SK-N-SH (cell line): ENCODE data around the gene GTPBP8. TPM values are rescaled to one million over a fixed set of nuclear protein-coding genes. Genes with fewer than 3 reads are reported as not detected.

Source experiments
- CTCF ChIA-PET: fragments of 300-600, 350-600 bp; formaldehyde crosslinking; extraction: SDS; loops from one replicate; lab custom pipeline; 2021; lab: Yijun Ruan, JAX
- POLR2A ChIA-PET: fragments of 350-600 bp; sonication (Branson Sonifier 250); formaldehyde crosslinking; extraction: SDS; loops from one replicate; lab custom pipeline; 2020; ENCODE audit warnings: antibody characterized with exemption, inconsistent platforms; lab: Yijun Ruan, JAX
- DNase-seq: peaks from one replicate; pipeline ENCODE4 v3.0.0; 2012
- H2AFZ ChIP-seq: fragments of 200-600 bp; sonication (generic); 2 replicates; pipeline ENCODE4 v1.8.1; 2016; ENCODE audit warnings: antibody characterized with exemption, mild to moderate bottlenecking, low read depth
- H3F3A ChIP-seq: fragments of 200-600 bp; sonication (generic); replicated peaks from 2 replicates; pipeline ENCODE3; 2016; ENCODE audit warnings: antibody characterized with exemption, mild to moderate bottlenecking; ENCODE audit not compliant: insufficient read depth
- H3K27ac ChIP-seq, 2 experiments: fragments of 200-500 bp in 1 of 2; fragments of 200-600 bp in 1 of 2; sonication (Bioruptor generic) in 1 of 2; sonication (generic), shearing (Covaris generic) in 1 of 2; 2 replicates each; pipeline versions ENCODE4 v1.5.1 to v1.6.1; 2014 to 2016; ENCODE audit warnings: low read depth in 2 of 2, inconsistent platforms in 1 of 2, low read length in 1 of 2, mild to moderate bottlenecking in 1 of 2, mixed read lengths in 1 of 2
- H3K27me3 ChIP-seq: fragments of 200-600 bp; sonication (generic), shearing (Covaris generic); 2 replicates; pipeline ENCODE4 v1.6.1; 2016; ENCODE audit warnings: mixed run types; ENCODE audit not compliant: insufficient read depth
- H3K36me3 ChIP-seq, 2 experiments: fragments of 200-500 bp in 1 of 2; fragments of 200-600 bp in 1 of 2; sonication (Bioruptor generic) in 1 of 2; sonication (generic) in 1 of 2; replicated peaks in 1 of 2; 2 replicates each; pipeline versions ENCODE3 to v1.5.1; 2014 to 2016; ENCODE audit warnings: low read length in 1 of 2, mild to moderate bottlenecking in 1 of 2; ENCODE audit not compliant: insufficient read depth in 2 of 2, control insufficient read depth in 1 of 2
- H3K4me1 ChIP-seq, 2 experiments: fragments of 200-500 bp in 1 of 2; fragments of 200-600 bp in 1 of 2; sonication (Bioruptor generic) in 1 of 2; sonication (generic), shearing (Covaris generic) in 1 of 2; 2 replicates each; pipeline versions ENCODE4 v1.5.1 to v1.6.1; 2014 to 2016; ENCODE audit warnings: low read depth in 1 of 2, low read length in 1 of 2, mixed run types in 1 of 2; ENCODE audit not compliant: insufficient read depth in 2 of 2, control insufficient read depth in 1 of 2
- H3K4me2 ChIP-seq: fragments of 200-600 bp; sonication (generic), shearing (Covaris generic); 2 replicates; pipeline ENCODE4 v1.6.1; 2017; ENCODE audit warnings: mixed run types
- H3K4me3 ChIP-seq, 2 experiments: fragments of 200-500 bp in 1 of 2; fragments of 200-600 bp in 1 of 2; sonication (Bioruptor generic) in 1 of 2; sonication (generic), shearing (Covaris generic) in 1 of 2; 2 replicates each; pipeline versions ENCODE4 v1.5.1 to v1.8.1; 2014 to 2016; ENCODE audit warnings: low read depth in 2 of 2, inconsistent platforms in 1 of 2, low read length in 1 of 2, mild to moderate bottlenecking in 1 of 2, mixed read lengths in 1 of 2, moderate library complexity in 1 of 2
- H3K79me2 ChIP-seq: fragments of 200-600 bp; sonication (generic); 2 replicates; pipeline ENCODE4 v1.8.1; 2017; ENCODE audit warnings: mild to moderate bottlenecking; ENCODE audit not compliant: insufficient read depth
- H3K9ac ChIP-seq: fragments of 200-600 bp; sonication (generic); 2 replicates; pipeline ENCODE4 v1.6.1; 2017; ENCODE audit warnings: mixed run types
- H3K9me2 ChIP-seq: fragments of 200-600 bp; sonication (generic); 2 replicates; pipeline ENCODE4 v1.6.1; 2017; ENCODE audit warnings: mixed run types
- H3K9me3 ChIP-seq: fragments of 200-600 bp; sonication (generic); 2 replicates; pipeline ENCODE4 v1.6.1; 2017; ENCODE audit warnings: mixed run types, mild to moderate bottlenecking, moderate library complexity
- H4K20me1 ChIP-seq: fragments of 200-600 bp; sonication (generic); 2 replicates; pipeline ENCODE4 v1.6.1; 2017; ENCODE audit warnings: mild to moderate bottlenecking, mixed run types; ENCODE audit not compliant: insufficient read depth
- CHD2 ChIP-seq: fragments of 150-350 bp; IDR thresholded peaks from 2 replicates; pipeline ENCODE4 v1.6.1; 2018; ENCODE audit warnings: low read length; ENCODE audit not compliant: partially characterized antibody
- ELF1 ChIP-seq: IDR thresholded peaks from 2 replicates; pipeline ENCODE4 v1.4.0; 2012
- EP300 ChIP-seq, 2 experiments: IDR thresholded peaks; 2 replicates each; pipeline versions ENCODE4 v1.4.0 to v1.6.1; 2012; ENCODE audit warnings: borderline replicate concordance in 1 of 2, low read depth in 1 of 2, low read length in 1 of 2
- EZH2phosphoT487 ChIP-seq: fragments of 200-600 bp; sonication (generic); IDR thresholded peaks from 2 replicates; pipeline ENCODE4 v1.6.1; 2017; ENCODE audit warnings: low read depth, mixed run types, mild to moderate bottlenecking, antibody characterized with exemption, moderate library complexity, borderline replicate concordance
- JUND ChIP-seq: IDR thresholded peaks from 2 replicates; pipeline ENCODE4 v1.4.0; 2012
- MEF2A ChIP-seq: IDR thresholded peaks from 2 replicates; pipeline ENCODE4 v1.4.0; 2012; ENCODE audit warnings: low read depth, borderline replicate concordance
- NFIC ChIP-seq: IDR thresholded peaks from 2 replicates; pipeline ENCODE4 v1.4.0; 2012; ENCODE audit warnings: borderline replicate concordance
- NRF1 ChIP-seq: IDR thresholded peaks from 2 replicates; pipeline ENCODE4 v1.6.1; 2012; ENCODE audit warnings: low read depth, mild to moderate bottlenecking, low read length
- POLR2AphosphoS5 ChIP-seq: IDR thresholded peaks from 2 replicates; pipeline ENCODE4 v1.6.1; 2012; ENCODE audit warnings: low read depth, low read length
- RAD21 ChIP-seq: IDR thresholded peaks from 2 replicates; pipeline ENCODE4 v1.6.1; 2012; ENCODE audit warnings: mild to moderate bottlenecking, low read length
- SIN3A ChIP-seq: IDR thresholded peaks from 2 replicates; pipeline ENCODE4 v1.6.1; 2012; ENCODE audit warnings: low read depth, mild to moderate bottlenecking, low read length, moderate library complexity, borderline replicate concordance
- TAF1 ChIP-seq: IDR thresholded peaks from 2 replicates; pipeline ENCODE4 v1.6.1; 2012; ENCODE audit warnings: low read depth, mild to moderate bottlenecking, low read length, moderate library complexity, borderline replicate concordance
- YY1 ChIP-seq: IDR thresholded peaks from 2 replicates; pipeline ENCODE4 v1.4.0; 2012; ENCODE audit warnings: low read depth, mild to moderate bottlenecking
- WGBS: methylation state at CpG from one replicate; pipeline ENCODE4 v1.1.6; 2017; ENCODE audit warnings: low lambda C conversion rate; 5-methylcytosine and 5-hydroxymethylcytosine counted together
- polyA plus RNA-seq, 3 experiments: library from polyadenylated mRNA; depleted of rRNA; stranded (reverse); fragments of >200 nt; gene quantifications; 2 replicates each; pipeline ENCODE4 v1.2.3, GENCODE V29; 2012
- TF ChIP-seq, protein P1 (sequence below): IDR thresholded peaks from 2 replicates; pipeline ENCODE4 v1.4.0; 2012; ENCODE audit warnings: low read depth, borderline replicate concordance
- TF ChIP-seq, protein P2 (sequence below): fragments of 150-350 bp; IDR thresholded peaks from 2 replicates; pipeline ENCODE4 v1.6.1; 2016; ENCODE audit warnings: mild to moderate bottlenecking, low read depth, low read length

Gene GTPBP8
- polyA plus RNA-seq, 1 of the 3 experiments (the other 2 are of a cell fraction) = 20.1 TPM

- Histone ChIP-seq H3K79me2 (no peaks in the 10 kb centered on the region), H3K36me3 (no peaks in the 10 kb centered on the region), H3K9me2 (no peaks in the 10 kb centered on the region), H3K4me3 (no peak overlapping the region), H3K9me3 (no peaks in the 10 kb centered on the region; the same call in 1 of the 2 replicates), H3K27me3 (no peaks in the 10 kb centered on the region), H4K20me1 (no peaks in the 10 kb centered on the region), H2AFZ (no peak overlapping the region; the same call in 1 of the 2 replicates)
- CTCF ChIA-PET = interaction anchor here (0.6 kb wide), 1 partner anchor 23 kb away, joined by 3 read pairs; no protein-coding TSS in a partner anchor
- POLR2A ChIA-PET = no interaction called here
- TF ChIP-seq POLR2AphosphoS5 (no peak), JUND (no peak), EZH2phosphoT487 (no peak)
- TF ChIP-seq, protein P1, sequence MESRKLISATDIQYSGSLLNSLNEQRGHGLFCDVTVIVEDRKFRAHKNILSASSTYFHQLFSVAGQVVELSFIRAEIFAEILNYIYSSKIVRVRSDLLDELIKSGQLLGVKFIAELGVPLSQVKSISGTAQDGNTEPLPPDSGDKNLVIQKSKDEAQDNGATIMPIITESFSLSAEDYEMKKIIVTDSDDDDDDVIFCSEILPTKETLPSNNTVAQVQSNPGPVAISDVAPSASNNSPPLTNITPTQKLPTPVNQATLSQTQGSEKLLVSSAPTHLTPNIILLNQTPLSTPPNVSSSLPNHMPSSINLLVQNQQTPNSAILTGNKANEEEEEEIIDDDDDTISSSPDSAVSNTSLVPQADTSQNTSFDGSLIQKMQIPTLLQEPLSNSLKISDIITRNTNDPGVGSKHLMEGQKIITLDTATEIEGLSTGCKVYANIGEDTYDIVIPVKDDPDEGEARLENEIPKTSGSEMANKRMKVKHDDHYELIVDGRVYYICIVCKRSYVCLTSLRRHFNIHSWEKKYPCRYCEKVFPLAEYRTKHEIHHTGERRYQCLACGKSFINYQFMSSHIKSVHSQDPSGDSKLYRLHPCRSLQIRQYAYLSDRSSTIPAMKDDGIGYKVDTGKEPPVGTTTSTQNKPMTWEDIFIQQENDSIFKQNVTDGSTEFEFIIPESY = no peak
- TF ChIP-seq, protein P2, sequence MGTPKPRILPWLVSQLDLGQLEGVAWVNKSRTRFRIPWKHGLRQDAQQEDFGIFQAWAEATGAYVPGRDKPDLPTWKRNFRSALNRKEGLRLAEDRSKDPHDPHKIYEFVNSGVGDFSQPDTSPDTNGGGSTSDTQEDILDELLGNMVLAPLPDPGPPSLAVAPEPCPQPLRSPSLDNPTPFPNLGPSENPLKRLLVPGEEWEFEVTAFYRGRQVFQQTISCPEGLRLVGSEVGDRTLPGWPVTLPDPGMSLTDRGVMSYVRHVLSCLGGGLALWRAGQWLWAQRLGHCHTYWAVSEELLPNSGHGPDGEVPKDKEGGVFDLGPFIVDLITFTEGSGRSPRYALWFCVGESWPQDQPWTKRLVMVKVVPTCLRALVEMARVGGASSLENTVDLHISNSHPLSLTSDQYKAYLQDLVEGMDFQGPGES = no peak
- TF ChIP-seq, all 33 proteins: peak for 0
- Histone ChIP-seq H3K4me1 (no peaks in the 10 kb centered on the region), H3F3A (no peaks in the 10 kb centered on the region), H3K9ac (no peak overlapping the region), H3K4me2 (no peak overlapping the region), H3K27ac (no peak overlapping the region)
- DNase-seq = no peak
Observed at GRCh38 chr3:112956351-112956750, 34.4 kb upstream of the GTPBP8 start.

DNA sequence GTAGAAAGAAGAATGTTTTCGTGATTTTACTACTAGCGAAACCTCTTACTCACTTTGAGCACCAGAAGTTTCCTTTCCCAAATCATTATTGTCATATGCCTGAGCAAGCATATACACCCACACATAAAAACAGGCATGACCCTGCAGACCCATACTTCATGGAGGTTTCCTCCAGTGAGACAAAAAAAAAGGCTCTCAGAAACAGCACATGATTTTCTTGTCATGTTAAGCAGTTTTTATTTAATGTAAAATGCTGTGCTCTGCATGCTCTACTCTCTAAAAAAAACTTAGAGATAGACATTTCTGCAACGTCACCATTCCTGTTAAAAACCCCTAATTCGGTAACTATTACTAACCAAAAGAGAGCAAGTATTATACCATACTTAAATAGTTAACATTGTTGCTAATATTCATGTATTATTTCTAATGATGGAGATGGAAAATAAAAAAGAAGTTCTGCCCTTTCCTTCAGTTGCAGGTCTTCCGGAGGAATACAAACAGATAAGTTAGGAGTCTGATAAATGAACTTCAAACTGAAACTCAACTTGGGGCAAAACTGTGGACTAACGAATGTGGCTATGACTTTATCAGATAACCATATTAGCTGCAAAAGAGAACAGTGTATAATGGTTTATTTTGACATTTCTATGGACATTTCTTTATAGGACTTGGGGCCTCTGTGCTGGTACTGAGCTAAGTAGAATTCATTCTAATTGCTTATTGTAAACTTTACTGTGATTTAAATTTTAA is 31.8 kb upstream of the GTPBP8 start:
- no peaks in the 10 kb centered on the region for H3K36me3 ChIP-seq
- WGBS = 71% methylated on average over 6 of the region's 6 CpGs
- no peaks in the 10 kb centered on the region for H3K79me2 ChIP-seq
- no peaks in the 10 kb centered on the region for H4K20me1 ChIP-seq
- H3F3A ChIP-seq = no peaks in the 10 kb centered on the region
- TF ChIP-seq NRF1 = no peak
- no peak for TF ChIP-seq SIN3A
- no peak for TF ChIP-seq EP300 (IDR thresholded peaks at IDR 0.05; ENCODE audit: borderline replicate concordance in 1 of 2, low read depth in 1 of 2, low read length in 1 of 2)
- no peak for TF ChIP-seq CHD2
- no peak for TF ChIP-seq NFIC
- TF ChIP-seq TAF1 = no peak
- TF ChIP-seq RAD21 = no peak
- no peak for TF ChIP-seq YY1
- TF ChIP-seq EZH2phosphoT487 = no peak
- TF ChIP-seq, protein P1 = no peak
- no peak for TF ChIP-seq ELF1
- no peak for TF ChIP-seq MEF2A
- TF ChIP-seq, all 33 proteins: peak for 0
- H2AFZ ChIP-seq = no peak overlapping the region
- no peaks in the 10 kb centered on the region for H3K9me2 ChIP-seq
- CTCF ChIA-PET = no interaction called here
- no peaks in the 10 kb centered on the region for H3K4me1 ChIP-seq
- no peak overlapping the region for H3K4me2 ChIP-seq
- H3K9ac ChIP-seq = no peak overlapping the region
- POLR2A ChIA-PET = no interaction called here
- H3K27me3 ChIP-seq = no peaks in the 10 kb centered on the region
- no peak overlapping the region for H3K27ac ChIP-seq
- H3K4me3 ChIP-seq = no peak overlapping the region
- no peaks in the 10 kb centered on the region; the same call in 1 of the 2 replicates for H3K9me3 ChIP-seq
- no peak for DNase-seq
